Left ventricle myocardium inferior (tissue), 1 donor: ENCODE data around the gene LRMDA. TPM values are rescaled to one million over a fixed set of nuclear protein-coding genes. Genes with fewer than 3 reads are reported as not detected.

Experiments used
- DNase-seq: peaks from one replicate; pipeline ENCODE4 v3.0.0-alpha.2; 2020
- H3K27ac ChIP-seq: fragments of 200-600 bp; replicated peaks from 2 replicates; pipeline ENCODE4 v1.8.0; 2021
- H3K27me3 ChIP-seq: fragments of 200-600 bp; 2 replicates; pipeline ENCODE4 v1.8.0; 2021; ENCODE audit warnings: low read depth
- H3K36me3 ChIP-seq: fragments of 200-600 bp; 2 replicates; pipeline ENCODE4 v1.8.0; 2021
- H3K4me1 ChIP-seq: fragments of 200-600 bp; 2 replicates; pipeline ENCODE4 v1.8.0; 2021
- H3K4me3 ChIP-seq: fragments of 200-600 bp; 2 replicates; pipeline ENCODE4 v1.8.0; 2021; ENCODE audit warnings: mild to moderate bottlenecking, moderate library complexity
- H3K9me3 ChIP-seq: fragments of 200-600 bp; replicated peaks from 2 replicates; pipeline ENCODE4 v1.8.0; 2021
- CTCF ChIP-seq: fragments of 200-600 bp; IDR thresholded peaks from 2 replicates; pipeline ENCODE4 v1.8.0; 2021; ENCODE audit warnings: antibody characterized with exemption, mild to moderate bottlenecking, borderline replicate concordance
- intact Hi-C: fragments of 100-400 bp; cut with micrococcal nuclease; formaldehyde crosslinking; loops from one replicate; pipeline ENCODE4 v1.11.0; 2022
- total RNA-seq: library from RNA; stranded (reverse); fragmentation: NEBNext Ultra II Directional; extraction: Animal tissue kit (Norgen Biotek cat#: 25700); gene quantifications from one replicate; pipeline ENCODE4 v1.2.1, GENCODE V29; 2021
- donor health status: DM: no; HTN: yes; CAD: no; lungs with severe emphysema.

LRMDA gene
- total RNA-seq, 1 donor from 2014 or later: 18.7 TPM

DNA sequence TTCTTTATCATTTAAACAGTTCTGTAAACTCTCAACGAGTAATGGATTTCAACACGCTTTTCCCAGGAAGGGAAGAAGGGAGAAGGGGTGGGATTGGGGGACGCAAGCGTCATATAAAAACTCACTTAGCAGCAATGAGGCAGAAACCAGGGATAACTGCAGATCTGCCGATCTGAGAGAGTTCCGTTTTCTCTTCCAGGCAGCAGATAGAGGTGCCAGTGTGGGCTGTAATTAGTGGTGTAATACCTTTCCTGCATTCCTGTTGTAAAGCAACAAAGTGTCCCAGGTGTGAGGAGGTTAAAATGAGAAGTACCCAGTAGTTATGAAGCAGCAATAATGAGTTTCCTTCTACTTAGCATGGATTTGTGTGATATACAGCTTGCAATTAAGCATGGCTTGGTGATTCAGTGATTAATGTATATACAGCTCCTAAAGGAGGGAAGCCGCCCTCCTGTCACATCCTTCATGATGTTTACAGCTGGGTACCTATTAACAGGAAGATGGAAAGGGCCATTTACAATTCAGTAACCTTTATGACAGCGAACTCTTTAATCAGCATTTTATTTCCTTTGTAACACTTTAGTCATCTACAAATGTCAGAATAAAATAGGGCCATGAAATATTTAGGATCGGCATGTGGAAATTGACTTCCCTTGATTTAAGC is 271.9 kb downstream of the LRMDA start:
- peaks cover 10% of the 10 kb centered on the region for H3K9me3 ChIP-seq
- intact Hi-C loops: no loop called here
- no peak overlapping the region for H3K4me3 ChIP-seq
- no peaks in the 10 kb centered on the region for H3K4me1 ChIP-seq
- H3K27me3 ChIP-seq: no peaks in the 10 kb centered on the region
- H3K36me3 ChIP-seq: no peaks in the 10 kb centered on the region
- DNase-seq: no peak
- H3K27ac ChIP-seq: no peak overlapping the region
- no peak for TF ChIP-seq CTCF

GRCh38 chr10:75705426-75705825 is 274.0 kb downstream of the LRMDA start:
- no peak for DNase-seq
- H3K4me3 ChIP-seq: no peak overlapping the region
- H3K27ac ChIP-seq: no peak overlapping the region
- TF ChIP-seq CTCF: no peak
- no peaks in the 10 kb centered on the region for H3K36me3 ChIP-seq
- H3K4me1 ChIP-seq: no peaks in the 10 kb centered on the region
- intact Hi-C loops: no loop called here
- no peaks in the 10 kb centered on the region for H3K27me3 ChIP-seq
- H3K9me3 ChIP-seq: no peaks in the 10 kb centered on the region

GRCh38 chr10:75707080-75707840 is 275.8 kb downstream of the LRMDA start:
- H3K4me1 ChIP-seq: no peaks in the 10 kb centered on the region
- H3K9me3 ChIP-seq: no peaks in the 10 kb centered on the region
- intact Hi-C loops: no loop called here
- no peak for DNase-seq
- no peaks in the 10 kb centered on the region for H3K36me3 ChIP-seq
- TF ChIP-seq CTCF: no peak
- H3K4me3 ChIP-seq: no peak overlapping the region
- no peaks in the 10 kb centered on the region for H3K27me3 ChIP-seq
- no peak overlapping the region for H3K27ac ChIP-seq

- no peak for DNase-seq
- no peaks in the 10 kb centered on the region for H3K9me3 ChIP-seq
- no peaks in the 10 kb centered on the region for H3K27me3 ChIP-seq
- H3K36me3 ChIP-seq: no peaks in the 10 kb centered on the region
- H3K4me3 ChIP-seq: no peak overlapping the region
- H3K27ac ChIP-seq: no peak overlapping the region
- H3K4me1 ChIP-seq: no peaks in the 10 kb centered on the region
- intact Hi-C loops: no loop called here
- TF ChIP-seq CTCF: no peak
These were observed 276.6 kb downstream of the LRMDA start for GRCh38 chr10:75708060-75708459.

GRCh38 chr10:75709245-75709644 is 277.8 kb downstream of the LRMDA start:
- no peak overlapping the region for H3K4me3 ChIP-seq
- no peak for TF ChIP-seq CTCF
- H3K9me3 ChIP-seq: no peaks in the 10 kb centered on the region
- H3K4me1 ChIP-seq: no peaks in the 10 kb centered on the region
- DNase-seq: no peak
- intact Hi-C loops: no loop called here
- H3K36me3 ChIP-seq: no peaks in the 10 kb centered on the region
- H3K27ac ChIP-seq: no peak overlapping the region
- H3K27me3 ChIP-seq: no peaks in the 10 kb centered on the region
